DOHH2 (cell line): Measurements from ENCODE around the gene RNASE1.
"Not testable (repeated sequence)": the region's sequence is repeated elsewhere in the genome, so short reads cannot be mapped to it uniquely, and the experiment has no call there.

Experiments
- H3F3A ChIP-seq: fragments of 200-600 bp; sonication (generic), shearing (Covaris generic); 2 replicates; pipeline ENCODE4 v1.6.0; 2016; ENCODE audit warnings: antibody characterized with exemption, mild to moderate bottlenecking; ENCODE audit not compliant: control insufficient read depth, insufficient read depth
- H3K27ac ChIP-seq: fragments of 200-600 bp; sonication (generic); 2 replicates; pipeline ENCODE4 v1.5.1; 2014; ENCODE audit warnings: low read depth, mild to moderate bottlenecking, low read length, moderate library complexity
- H3K27me3 ChIP-seq: fragments of 200-600 bp; sonication (generic); 2 replicates; pipeline ENCODE4 v1.6.1; 2014; ENCODE audit warnings: mild to moderate bottlenecking, low read length, mixed read lengths; ENCODE audit not compliant: control insufficient read depth
- H3K36me3 ChIP-seq: fragments of 200-600 bp; sonication (generic); 2 replicates; pipeline ENCODE4 v1.6.1; 2014; ENCODE audit warnings: mild to moderate bottlenecking, low read length, moderate library complexity, mixed read lengths; ENCODE audit not compliant: control insufficient read depth
- H3K4me1 ChIP-seq: fragments of 200-600 bp; sonication (generic); 2 replicates; pipeline ENCODE4 v1.6.1; 2014; ENCODE audit warnings: mild to moderate bottlenecking, low read length, mixed read lengths; ENCODE audit not compliant: control insufficient read depth
- H3K4me2 ChIP-seq: fragments of 200-600 bp; sonication (generic); 2 replicates; pipeline ENCODE4 v1.6.0; 2014; ENCODE audit warnings: mild to moderate bottlenecking, low read length, moderate library complexity
- H3K4me3 ChIP-seq: fragments of 200-600 bp; sonication (generic); 2 replicates; pipeline ENCODE4 v1.5.1; 2014; ENCODE audit warnings: mild to moderate bottlenecking, low read length, mixed read lengths
- H3K79me2 ChIP-seq: fragments of 200-600 bp; sonication (generic); 2 replicates; pipeline ENCODE4 v1.6.1; 2014; ENCODE audit warnings: mild to moderate bottlenecking, low read length, mixed read lengths; ENCODE audit not compliant: control insufficient read depth
- H3K9me2 ChIP-seq: fragments of 200-600 bp; sonication (generic); replicated peaks from 2 replicates; pipeline ENCODE4 v1.6.1; 2014; ENCODE audit warnings: mild to moderate bottlenecking, low read length, mixed read lengths; ENCODE audit not compliant: control insufficient read depth
- H3K9me3 ChIP-seq: fragments of 200-600 bp; sonication (generic); 2 replicates; pipeline ENCODE4 v1.6.1; 2014; ENCODE audit warnings: antibody characterized with exemption, low read length, mixed read lengths; ENCODE audit not compliant: control insufficient read depth, insufficient read depth
- H4K20me1 ChIP-seq: fragments of 200-600 bp; sonication (generic); 2 replicates; pipeline ENCODE4 v1.6.0; 2014; ENCODE audit warnings: low read depth, mild to moderate bottlenecking, antibody characterized with exemption, low read length, moderate library complexity; ENCODE audit not compliant: control insufficient read depth, insufficient read depth
- CTCF ChIP-seq: fragments of 200-600 bp; sonication (generic); IDR thresholded peaks from one replicate; pipeline ENCODE4 v1.5.1; 2014; ENCODE audit warnings: antibody characterized with exemption, mild to moderate bottlenecking, low read depth, low read length; ENCODE audit not compliant: poor library complexity, severe bottlenecking
- EZH2phosphoT487 ChIP-seq: fragments of 200-600 bp; sonication (generic); IDR thresholded peaks from 2 replicates; pipeline ENCODE4 v1.6.1; 2017; ENCODE audit warnings: borderline replicate concordance, mild to moderate bottlenecking, antibody characterized with exemption, low read length, moderate library complexity, mixed read lengths

RNASE1 gene

GRCh38 chr14:20820063-20820904 lies 17.6 kb upstream of the RNASE1 start:
- Histone ChIP-seq H3K4me3 (no peak overlapping the region), H3K79me2 (no peaks in the 10 kb centered on the region), H3K36me3 (no peaks in the 10 kb centered on the region), H3K4me2 (no peak overlapping the region), H3K9me2 (no peaks in the 10 kb centered on the region), H3F3A (no peaks in the 10 kb centered on the region), H3K9me3 (no peaks in the 10 kb centered on the region), H3K4me1 (peaks cover 11% of the 10 kb centered on the region), H3K27me3 (0 out of 2 replicates have a peak, but pooled peaks cover 2% of the 10 kb centered on the region), H3K27ac (no peak overlapping the region), H4K20me1 (no peaks in the 10 kb centered on the region)
- no peak for TF ChIP-seq EZH2phosphoT487
- TF ChIP-seq CTCF: no peak

- Histone ChIP-seq H3K9me2 (no peaks in the 10 kb centered on the region), H3K27ac (no peak overlapping the region), H3K4me1 (peaks cover 11% of the 10 kb centered on the region), H3K9me3 (no peaks in the 10 kb centered on the region), H4K20me1 (no peaks in the 10 kb centered on the region), H3K36me3 (no peaks in the 10 kb centered on the region), H3K4me2 (no peak overlapping the region), H3K27me3 (0 out of 2 replicates have a peak, but pooled peaks cover 2% of the 10 kb centered on the region), H3F3A (no peaks in the 10 kb centered on the region), H3K4me3 (no peak overlapping the region), H3K79me2 (no peaks in the 10 kb centered on the region)
- TF ChIP-seq CTCF (no peak), EZH2phosphoT487 (no peak)
Measured at GRCh38 chr14:20818861-20819260, 16.2 kb upstream of the RNASE1 start.

GRCh38 chr14:20815946-20816345 lies 13.3 kb upstream of the RNASE1 start:
- H3K4me3 ChIP-seq, H3K79me2 ChIP-seq, H3K27ac ChIP-seq, H3K9me2 ChIP-seq, H3K9me3 ChIP-seq, H3K4me2 ChIP-seq, H4K20me1 ChIP-seq, H3F3A ChIP-seq, H3K36me3 ChIP-seq, H3K27me3 ChIP-seq: not testable (repeated sequence)
- H3K4me1 ChIP-seq: peaks cover 11% of the 10 kb centered on the region
